AG04449 (cell line): ENCODE measurements around the gene GTF2B.
"Not testable (repeated sequence)": the region's sequence is repeated elsewhere in the genome, so short reads cannot be mapped to it uniquely, and the experiment has no call there.

Experiments used
- CTCF ChIA-PET: fragments of 350-600 bp; formaldehyde crosslinking; extraction: SDS; loops from one replicate; lab custom pipeline; 2021; ENCODE audit warnings: antibody characterized with exemption; lab: Yijun Ruan, JAX
- POLR2A ChIA-PET: fragments of 400-600, 350-600 bp; formaldehyde crosslinking; extraction: SDS; loops from one replicate; lab custom pipeline; 2020; ENCODE audit warnings: antibody characterized with exemption, inconsistent platforms; lab: Yijun Ruan, JAX
- DNase-seq: peaks from one replicate; pipeline ENCODE4 v3.0.0-alpha.2; 2010; ENCODE audit warnings: low read depth, low spot score
- H3K4me3 ChIP-seq: 2 replicates; pipeline ENCODE4 v1.5.1; 2011; ENCODE audit warnings: low read depth, mild to moderate bottlenecking, control low read depth, low read length
- TF ChIP-seq, protein P1 (sequence below): IDR thresholded peaks from one replicate; pipeline ENCODE4 v1.5.1; 2011; ENCODE audit warnings: mild to moderate bottlenecking, moderate library complexity, low read length, control low read depth, inconsistent platforms; ENCODE audit not compliant: insufficient read depth; ENCODE audit errors: missing control alignments

GTF2B gene

DNA sequence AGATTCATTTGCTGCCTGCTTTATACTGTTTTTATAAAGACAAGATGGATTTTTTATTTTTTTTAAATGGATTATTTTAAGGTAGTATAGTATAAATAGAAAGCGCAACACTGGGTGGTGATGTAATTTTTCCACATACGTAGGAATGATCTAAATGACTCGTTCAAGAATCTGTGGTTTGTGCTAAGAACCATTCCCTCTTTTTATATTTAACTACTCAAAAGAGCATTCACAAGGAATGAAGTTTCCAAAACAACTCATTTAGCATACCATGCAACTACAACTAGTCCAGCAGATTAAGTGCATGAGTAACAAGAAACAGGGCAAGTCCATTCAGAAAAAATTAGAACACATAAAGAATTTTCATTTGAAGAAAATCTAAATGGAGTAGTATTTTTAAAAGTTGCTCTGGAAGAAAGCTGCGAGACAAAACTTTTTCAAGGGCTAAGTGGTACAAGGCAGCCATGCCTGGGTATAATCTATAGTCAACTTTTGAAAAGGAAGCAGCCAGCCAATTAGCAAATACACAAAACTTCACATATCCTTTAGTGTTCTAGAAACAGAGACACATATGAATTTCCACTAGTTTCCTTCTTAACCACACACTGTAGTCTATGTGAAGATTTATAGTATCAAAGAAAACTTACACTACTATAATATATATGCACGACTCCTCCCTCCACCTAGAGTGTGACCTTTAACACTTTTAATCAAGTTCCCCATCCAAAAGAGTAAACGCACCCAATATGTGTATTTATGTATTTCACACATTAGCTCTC lies 23.4 kb downstream of the GTF2B start:
- CTCF ChIA-PET: interaction anchor here (1.2 to 2.3 kb wide), 4 partner anchors 9 to 587 kb away, joined by 3 to 15 read pairs (median 6); no protein-coding TSS in a partner anchor
- POLR2A ChIA-PET: no interaction called here
- DNase-seq: peak; percentile 91
- no peak overlapping the region; the same call in 1 of the 2 replicates for H3K4me3 ChIP-seq
- TF ChIP-seq, protein P1, sequence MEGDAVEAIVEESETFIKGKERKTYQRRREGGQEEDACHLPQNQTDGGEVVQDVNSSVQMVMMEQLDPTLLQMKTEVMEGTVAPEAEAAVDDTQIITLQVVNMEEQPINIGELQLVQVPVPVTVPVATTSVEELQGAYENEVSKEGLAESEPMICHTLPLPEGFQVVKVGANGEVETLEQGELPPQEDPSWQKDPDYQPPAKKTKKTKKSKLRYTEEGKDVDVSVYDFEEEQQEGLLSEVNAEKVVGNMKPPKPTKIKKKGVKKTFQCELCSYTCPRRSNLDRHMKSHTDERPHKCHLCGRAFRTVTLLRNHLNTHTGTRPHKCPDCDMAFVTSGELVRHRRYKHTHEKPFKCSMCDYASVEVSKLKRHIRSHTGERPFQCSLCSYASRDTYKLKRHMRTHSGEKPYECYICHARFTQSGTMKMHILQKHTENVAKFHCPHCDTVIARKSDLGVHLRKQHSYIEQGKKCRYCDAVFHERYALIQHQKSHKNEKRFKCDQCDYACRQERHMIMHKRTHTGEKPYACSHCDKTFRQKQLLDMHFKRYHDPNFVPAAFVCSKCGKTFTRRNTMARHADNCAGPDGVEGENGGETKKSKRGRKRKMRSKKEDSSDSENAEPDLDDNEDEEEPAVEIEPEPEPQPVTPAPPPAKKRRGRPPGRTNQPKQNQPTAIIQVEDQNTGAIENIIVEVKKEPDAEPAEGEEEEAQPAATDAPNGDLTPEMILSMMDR: no peak

DNA sequence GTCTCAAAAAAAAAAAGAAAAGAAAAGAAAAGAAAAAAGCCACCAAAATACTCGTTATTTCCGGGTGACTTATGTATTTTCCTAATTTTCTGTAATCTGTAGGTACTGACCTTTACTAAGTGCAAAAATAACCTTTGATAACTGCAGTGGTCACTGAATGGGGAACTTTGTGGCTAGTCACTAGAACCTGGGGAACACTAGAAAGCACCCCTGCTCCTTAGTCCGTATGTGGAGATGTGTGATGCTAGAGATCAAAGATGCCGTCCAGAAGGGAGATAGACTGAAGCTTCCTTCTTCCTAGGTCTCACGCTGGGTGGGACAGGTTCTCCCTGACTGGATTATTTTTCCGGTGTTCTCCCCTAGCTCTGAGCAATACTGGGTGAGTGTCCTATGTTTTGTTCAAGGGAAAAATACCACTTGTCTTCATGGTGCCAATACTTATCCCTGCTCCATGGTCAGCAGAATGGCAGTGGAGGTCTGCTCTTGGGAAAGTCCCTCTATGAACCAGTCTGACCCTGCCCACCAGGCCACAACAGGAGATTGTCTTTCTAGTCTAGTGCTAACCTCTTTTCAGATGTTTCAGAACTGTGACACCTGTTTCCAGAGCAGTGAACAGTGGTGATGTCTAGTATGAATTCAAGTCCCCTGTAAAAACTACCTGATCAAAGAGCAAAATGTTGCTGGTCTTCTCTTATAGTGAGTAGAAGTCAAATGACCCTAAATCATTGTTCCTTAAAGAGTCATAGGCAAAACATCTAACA lies 39.9 kb downstream of the GTF2B start:
- TF ChIP-seq, protein P1: no peak
- no peak overlapping the region for H3K4me3 ChIP-seq
- ChIA-PET CTCF (interaction anchor here (1.3 to 1.8 kb wide), 2 partner anchors 26 to 115 kb away, joined by 3 to 5 read pairs; no protein-coding TSS in a partner anchor), POLR2A (no interaction called here)
- DNase-seq: no peak

- ChIA-PET POLR2A (no interaction called here), CTCF (interaction anchor here (1.0 kb wide), 1 partner anchor 29 kb away, joined by 3 read pairs; no protein-coding TSS in a partner anchor)
- H3K4me3 ChIP-seq: no peak overlapping the region
- no peak for DNase-seq
- TF ChIP-seq, protein P1: no peak
Measured at GRCh38 chr1:88847643-88848042, 43.7 kb downstream of the GTF2B start.

DNA sequence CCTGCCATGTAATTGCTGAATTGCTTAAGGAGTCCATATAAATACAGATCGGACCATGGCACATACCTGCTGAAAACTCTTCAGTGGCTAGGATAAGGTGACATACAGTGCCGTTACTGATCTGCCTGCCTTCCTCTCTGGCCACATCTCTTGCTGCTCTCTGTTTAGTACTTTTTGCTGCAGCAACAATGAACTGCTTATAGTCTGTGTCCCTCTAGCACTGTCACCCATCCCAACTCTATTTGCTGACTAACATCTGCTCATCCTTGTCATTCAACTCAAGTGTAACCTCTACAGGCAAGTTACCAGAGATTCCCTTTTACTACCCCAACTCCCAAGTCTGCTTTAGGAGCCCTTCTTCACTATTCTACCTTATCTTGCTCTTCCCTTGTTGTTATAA lies 65.6 kb downstream of the GTF2B start:
- ChIA-PET CTCF (no interaction called here), POLR2A (no interaction called here)
- no peak for DNase-seq
- H3K4me3 ChIP-seq: no peak overlapping the region
- TF ChIP-seq, protein P1: no peak

- POLR2A ChIA-PET, DNase-seq, H3K4me3 ChIP-seq, CTCF ChIA-PET: not testable (repeated sequence)
Measured at GRCh38 chr1:88819642-88820041, 71.7 kb downstream of the GTF2B start.

DNA sequence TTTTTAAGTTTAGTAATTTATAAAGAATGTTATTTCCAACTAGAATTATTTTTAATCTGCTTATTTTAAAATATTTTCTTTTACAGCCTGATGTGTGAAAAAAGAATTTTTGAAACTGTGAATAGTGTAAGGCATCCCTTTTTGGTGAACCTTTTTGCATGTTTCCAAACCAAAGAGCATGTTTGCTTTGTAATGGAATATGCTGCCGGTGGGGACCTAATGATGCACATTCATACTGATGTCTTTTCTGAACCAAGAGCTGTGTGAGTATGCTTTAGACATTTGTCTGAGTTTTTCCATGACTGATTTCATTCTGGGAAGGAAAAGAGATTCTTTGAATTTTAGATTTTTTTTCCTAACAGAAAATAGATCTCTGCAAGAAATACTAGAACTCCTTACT lies 77.9 kb downstream of the GTF2B start:
- ChIA-PET CTCF (interaction anchor here (0.6 kb wide), 1 partner anchor 41 kb away, joined by 3 read pairs; no protein-coding TSS in a partner anchor), POLR2A (no interaction called here)
- TF ChIP-seq, protein P1: no peak
- DNase-seq: no peak
- no peak overlapping the region for H3K4me3 ChIP-seq
